HG02884 (cell line): Measurements from ENCODE around the gene VSTM4.

Experiments
- ATAC-seq: cut with Tn5 transposase; IDR thresholded peaks from one replicate; pipeline ENCODE4 v1.9.1; 2021; ENCODE audit warnings: mild to moderate bottlenecking, moderate library complexity; ENCODE audit not compliant: unreplicated experiment

Gene VSTM4

GRCh38 chr10:49094646-49095045, 20.7 kb downstream of the VSTM4 start:
- no peak for ATAC-seq

- ATAC-seq: no peak
Measured at GRCh38 chr10:49093922-49094321, 21.4 kb downstream of the VSTM4 start.

DNA sequence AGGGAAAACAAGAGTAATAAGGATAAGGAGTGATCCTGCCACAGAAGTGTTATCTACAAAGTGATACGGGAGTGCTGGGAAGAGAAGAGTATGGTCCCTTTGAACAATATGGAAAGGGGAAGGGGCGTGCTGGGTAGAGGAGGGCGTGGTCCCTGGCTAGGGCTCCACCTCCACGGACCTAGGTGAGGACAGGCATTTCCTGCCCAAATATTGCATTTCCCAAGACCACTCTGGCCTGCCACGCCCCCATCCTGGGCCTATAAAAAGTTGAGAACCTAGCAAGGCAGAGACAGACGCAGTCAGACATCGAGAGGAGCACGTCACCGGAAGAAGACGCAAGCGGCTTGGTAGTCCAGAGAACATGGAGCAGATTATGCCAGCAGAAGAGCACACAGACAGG, 22.8 kb downstream of the VSTM4 start:
- ATAC-seq: no peak

GRCh38 chr10:49091450-49092210, 23.7 kb downstream of the VSTM4 start:
- ATAC-seq: no peak

DNA sequence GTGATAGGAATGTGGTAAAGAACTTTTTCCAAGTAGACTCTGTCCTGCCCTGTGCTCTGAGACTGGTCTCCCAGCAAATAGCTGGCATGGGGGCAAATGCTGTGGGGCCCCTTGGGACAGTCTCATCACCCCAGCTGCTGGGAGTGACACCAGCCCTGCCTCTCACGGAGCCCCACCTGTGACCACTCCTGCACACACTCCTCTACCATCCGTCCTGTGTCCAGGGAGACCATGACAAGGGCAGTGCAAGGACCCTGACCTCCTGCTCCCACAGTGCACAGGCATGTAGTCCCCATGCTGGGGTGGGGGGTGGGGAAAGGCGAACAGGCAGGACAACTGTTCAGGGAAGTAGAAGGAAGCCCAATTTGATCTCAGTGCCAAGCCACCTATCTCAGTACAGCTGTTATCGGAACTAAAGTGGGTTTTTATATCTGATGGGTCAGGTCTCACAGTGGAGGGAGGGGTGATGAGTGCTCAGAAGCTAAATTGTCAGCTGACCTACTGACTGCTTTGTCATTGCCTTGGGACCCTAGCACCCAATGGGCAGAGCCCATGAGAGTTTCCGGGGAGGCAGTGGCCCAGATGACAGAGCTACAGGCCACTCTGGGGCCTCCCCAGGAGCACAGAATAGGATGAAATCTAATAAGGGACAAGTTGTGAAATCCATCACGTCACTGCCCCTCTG, 24.5 kb downstream of the VSTM4 start:
- no peak for ATAC-seq

GRCh38 chr10:49090189-49090575, 25.1 kb downstream of the VSTM4 start:
- ATAC-seq: no peak

- ATAC-seq: no peak
Measured at GRCh38 chr10:49089557-49090188, 25.6 kb downstream of the VSTM4 start.

DNA sequence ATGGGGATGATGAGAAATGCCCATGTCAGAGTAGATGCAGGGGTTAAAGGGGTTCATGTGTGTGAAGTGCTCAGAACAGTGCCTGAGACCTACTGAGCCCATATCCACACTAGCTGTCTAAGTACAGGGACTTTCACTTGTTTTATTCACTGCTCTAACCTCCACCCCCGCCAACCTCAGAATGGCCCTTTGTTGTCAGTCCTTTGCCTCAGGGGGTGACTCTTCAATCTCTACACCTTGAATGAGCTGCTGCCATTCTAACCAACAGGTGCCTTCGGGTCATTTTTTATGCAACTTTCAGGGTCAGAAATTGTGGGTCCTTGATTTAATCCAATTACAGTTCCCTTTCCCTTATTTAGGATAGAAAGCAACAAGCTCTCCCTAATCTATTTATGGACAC, 26.2 kb downstream of the VSTM4 start:
- ATAC-seq: no peak

DNA sequence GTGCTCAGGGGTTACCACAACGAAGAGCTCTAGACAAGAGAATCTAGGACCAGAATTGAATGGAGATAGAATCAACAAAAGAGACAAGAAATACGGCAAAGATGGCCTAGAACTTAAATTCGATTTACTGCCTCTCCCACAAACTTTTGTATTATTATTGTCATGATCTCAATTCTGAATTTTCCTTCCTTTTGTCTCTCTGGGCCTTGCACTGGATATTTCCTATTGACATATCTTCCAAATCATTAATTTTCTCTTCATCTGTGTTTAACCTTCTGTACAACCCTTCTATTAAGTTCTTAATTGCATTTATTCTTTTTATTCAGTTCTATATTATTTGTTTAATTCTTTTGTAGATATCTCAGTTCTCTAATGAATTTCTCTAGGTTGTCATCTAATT, 28.4 kb downstream of the VSTM4 start:
- ATAC-seq: no peak

DNA sequence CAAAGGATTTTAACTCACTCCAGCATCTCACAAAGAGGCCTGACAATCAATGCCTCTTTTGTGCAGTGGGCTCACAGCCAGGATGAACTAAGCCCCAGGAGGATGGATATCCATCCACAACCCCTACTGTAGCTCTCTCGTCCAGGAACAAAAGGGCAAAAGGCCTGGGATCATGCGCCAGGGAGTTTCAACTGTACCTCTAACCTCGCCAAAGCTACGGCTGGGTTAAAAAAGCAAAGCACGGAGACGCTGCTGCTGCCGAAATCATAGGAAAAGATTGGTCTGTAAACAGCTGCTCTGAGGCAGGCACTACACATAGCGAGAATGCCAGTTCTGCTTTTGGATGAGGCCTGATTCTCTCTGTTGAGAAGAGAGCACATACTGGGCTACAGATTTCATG, 32.1 kb downstream of the VSTM4 start:
- ATAC-seq: no peak

DNA sequence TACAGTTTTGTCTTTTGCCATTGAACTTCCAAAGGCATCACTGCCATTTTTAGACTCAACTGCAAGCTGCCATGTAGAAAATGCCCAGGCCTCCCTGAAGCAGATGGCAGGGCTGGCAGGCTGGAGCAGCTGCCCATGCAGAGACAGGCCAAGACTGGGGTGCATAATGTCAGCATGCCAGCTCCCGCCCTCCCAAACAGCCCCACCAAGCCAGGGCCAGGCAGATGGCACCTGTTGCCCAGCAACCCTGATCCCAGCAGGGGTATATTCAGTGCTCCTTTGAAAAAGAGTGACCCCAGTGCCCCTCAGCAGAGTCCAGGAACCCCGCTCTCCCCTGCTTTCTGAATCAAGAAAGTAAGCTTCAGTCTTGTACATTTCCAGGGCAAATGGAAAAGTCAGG, 32.6 kb downstream of the VSTM4 start:
- ATAC-seq: no peak

DNA sequence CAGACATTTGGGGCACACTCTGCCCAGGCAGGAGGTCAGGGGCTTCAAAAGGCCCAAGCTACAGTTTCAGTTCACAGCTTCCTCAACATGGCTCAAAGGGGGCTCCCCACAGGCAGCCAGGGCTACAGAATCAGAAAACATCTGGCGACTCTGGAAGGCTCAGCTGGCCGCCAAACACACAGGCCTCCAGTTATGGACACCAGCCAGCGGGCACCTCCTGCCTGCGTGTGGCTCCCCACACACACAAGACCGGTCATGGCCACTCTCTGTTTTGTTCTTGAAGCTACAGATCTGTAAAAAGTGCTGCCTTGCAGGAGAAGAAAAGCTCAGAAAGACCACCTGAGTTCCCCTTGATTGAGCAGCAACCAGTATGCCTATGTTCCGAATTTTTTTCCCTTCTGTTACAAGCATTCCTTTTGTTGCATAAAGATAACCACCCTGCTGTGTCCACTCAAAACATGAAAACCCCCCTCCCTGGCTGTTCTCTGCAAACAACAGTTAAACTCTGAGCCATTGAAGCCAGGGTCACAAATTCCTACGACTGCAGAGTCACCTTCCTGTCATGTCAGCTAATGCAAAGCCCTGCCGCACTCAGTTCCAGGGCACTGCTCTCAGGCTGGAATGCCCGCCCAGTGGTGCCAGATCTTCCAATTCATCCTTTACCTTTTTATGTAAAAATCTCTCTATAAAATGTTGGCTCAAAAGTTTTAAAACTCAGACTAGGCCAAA, 33.6 kb downstream of the VSTM4 start:
- ATAC-seq: no peak

GRCh38 chr10:49080965-49081364, 34.4 kb downstream of the VSTM4 start:
- ATAC-seq: no peak

- ATAC-seq: no peak
Measured at GRCh38 chr10:49080071-49080470, 35.3 kb downstream of the VSTM4 start.

DNA sequence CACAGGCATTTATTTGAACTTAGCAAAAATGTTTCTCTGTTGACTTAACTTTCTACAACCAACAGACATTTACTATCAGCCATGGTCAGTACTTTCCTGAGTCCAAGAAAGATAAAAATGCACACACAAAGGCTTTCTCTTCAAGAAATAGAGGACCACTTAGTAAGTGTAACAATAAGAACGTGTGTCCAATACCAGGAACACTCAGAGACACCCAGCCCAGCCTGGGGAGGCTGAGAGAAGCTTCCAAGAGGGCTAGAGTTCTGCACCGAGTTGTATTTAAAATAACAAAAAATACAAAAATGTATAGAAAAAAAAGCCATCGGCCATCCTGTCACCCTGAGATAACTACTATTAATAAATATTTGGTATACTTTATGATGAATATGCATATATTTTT, 35.8 kb downstream of the VSTM4 start:
- no peak for ATAC-seq

- ATAC-seq: no peak
Measured at GRCh38 chr10:49079072-49079471, 36.2 kb downstream of the VSTM4 start.

DNA sequence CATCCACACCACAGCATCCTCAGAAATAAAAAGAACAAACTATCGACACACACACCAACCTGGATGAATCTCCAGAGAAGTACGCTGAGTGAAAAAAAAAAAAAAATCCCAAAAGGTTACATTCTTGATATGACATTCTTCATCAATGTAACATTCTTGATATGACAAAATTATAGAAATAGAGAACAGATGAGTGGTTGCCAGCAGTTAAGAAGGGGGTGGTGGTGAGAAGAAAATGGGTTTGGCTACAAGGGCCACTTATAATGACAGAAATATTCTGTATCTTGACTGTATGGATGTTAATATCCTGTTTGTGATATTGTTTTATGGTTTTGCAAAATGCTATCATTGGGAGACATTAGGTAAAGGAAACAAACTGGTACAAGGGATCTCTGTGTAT, 36.9 kb downstream of the VSTM4 start:
- no peak for ATAC-seq

- peak; percentile 73 for ATAC-seq
Measured at GRCh38 chr10:49076741-49077521, 38.4 kb downstream of the VSTM4 start.

DNA sequence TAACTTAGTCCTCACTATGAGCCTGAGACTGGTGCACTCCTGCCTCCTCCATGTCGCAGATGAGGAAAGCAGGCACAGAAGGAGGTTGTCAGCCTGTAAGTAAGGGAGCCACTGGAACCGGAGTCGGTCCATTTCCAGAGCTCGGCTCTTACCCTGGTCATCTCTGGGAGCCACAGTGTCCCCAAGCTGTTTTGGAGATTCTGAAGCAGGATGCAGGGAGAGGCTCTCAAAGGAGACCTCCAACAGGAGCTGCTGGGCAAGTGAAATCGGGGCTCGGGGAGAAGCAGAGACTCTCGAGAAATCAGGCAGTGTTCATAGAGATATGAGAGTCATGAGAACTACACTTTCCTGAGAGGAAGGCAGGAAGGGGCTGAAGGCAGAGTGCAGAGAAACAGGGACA, 39.0 kb downstream of the VSTM4 start:
- ATAC-seq: no peak

GRCh38 chr10:49075743-49076142, 39.6 kb downstream of the VSTM4 start:
- ATAC-seq: no peak
